HepG2 (cell line): ENCODE results near the gene SLA2. TPM values are rescaled to one million over a fixed set of nuclear protein-coding genes. Genes with fewer than 3 reads are reported as not detected.

Experiments
- AKNA ChIP-seq: sonication (generic); formaldehyde crosslinking; IDR thresholded peaks from 2 replicates; pipeline ENCODE4 v1.4.0; 2020; ENCODE audit warnings: missing genetic modification reagents, borderline replicate concordance
- CBFB ChIP-seq: sonication (generic); formaldehyde crosslinking; IDR thresholded peaks from 2 replicates; pipeline ENCODE4 v1.4.0; 2020; ENCODE audit warnings: missing genetic modification reagents
- CREB1 ChIP-seq, 2 experiments: fragments of 450-650 bp in 1 of 2; IDR thresholded peaks; 2 replicates each; pipeline ENCODE4 v1.6.1; 2016 to 2017; ENCODE audit warnings: control low read depth in 1 of 2, mild to moderate bottlenecking in 1 of 2, missing compliant biosample characterization in 1 of 2, missing genetic modification characterization in 1 of 2
- CREB3 ChIP-seq: sonication (generic); formaldehyde crosslinking; IDR thresholded peaks from 2 replicates; pipeline ENCODE4 v1.5.0; 2020; ENCODE audit warnings: missing genetic modification reagents
- ERF ChIP-seq: IDR thresholded peaks from 2 replicates; pipeline ENCODE4 v1.6.1; 2018; ENCODE audit warnings: missing biosample characterization, missing genetic modification reagents
- HHEX ChIP-seq: IDR thresholded peaks from 2 replicates; pipeline ENCODE4 v1.6.1; 2016; ENCODE audit warnings: control low read depth
- KLF6 ChIP-seq: IDR thresholded peaks from 2 replicates; pipeline ENCODE4 v1.8.0; 2016; ENCODE audit warnings: missing biosample characterization, missing genetic modification reagents
- PHF8 ChIP-seq: sonication (generic); formaldehyde crosslinking; IDR thresholded peaks from 2 replicates; pipeline ENCODE4 v1.5.0; 2020; ENCODE audit warnings: missing genetic modification reagents
- SNAPC2 ChIP-seq: sonication (generic); formaldehyde crosslinking; IDR thresholded peaks from 2 replicates; pipeline ENCODE4 v1.8.1; 2022; ENCODE audit warnings: mild to moderate bottlenecking, missing genetic modification reagents
- TMF1 ChIP-seq: sonication (generic); formaldehyde crosslinking; IDR thresholded peaks from 2 replicates; pipeline ENCODE4 v1.8.1; 2022; ENCODE audit warnings: low read depth, missing genetic modification reagents
- ZBTB49 ChIP-seq: sonication (generic); formaldehyde crosslinking; IDR thresholded peaks from 2 replicates; pipeline ENCODE4 v1.4.0; 2020; ENCODE audit warnings: missing genetic modification reagents, borderline replicate concordance
- ZFP82 ChIP-seq: sonication (generic); formaldehyde crosslinking; IDR thresholded peaks from 2 replicates; pipeline ENCODE4 v1.5.1; 2020; ENCODE audit warnings: mild to moderate bottlenecking, missing genetic modification reagents, borderline replicate concordance
- ZNF274 ChIP-seq: sonication (generic); formaldehyde crosslinking; IDR thresholded peaks from 2 replicates; pipeline ENCODE4 v1.5.1; 2020; ENCODE audit warnings: mild to moderate bottlenecking, missing genetic modification reagents
- ZNF724P ChIP-seq: sonication (generic); formaldehyde crosslinking; IDR thresholded peaks from 2 replicates; pipeline ENCODE4 v1.8.0; 2022; ENCODE audit warnings: missing genetic modification reagents, borderline replicate concordance
- ZNF777 ChIP-seq: sonication (generic); formaldehyde crosslinking; IDR thresholded peaks from 2 replicates; pipeline ENCODE4 v1.4.0; 2020; ENCODE audit warnings: missing genetic modification reagents
- polyA plus RNA-seq, 8 experiments: library from polyadenylated mRNA; depleted of rRNA in 3 of 8; stranded (reverse) in 7 of 8; unstranded in 1 of 8; fragments of >200 nt; fragmentation: Illumina TruSeq in 4 of 8; extraction: Trizol in 4 of 8; gene quantifications; 2 replicates each; pipeline versions ENCODE4 v1.2.1 to v1.2.3, GENCODE V29; 2011 to 2016; ENCODE audit warnings: low read depth in 4 of 8, missing spikeins in 1 of 8, mixed read lengths in 1 of 8; ENCODE audit not compliant: insufficient read depth in 1 of 8
- total RNA-seq, 5 experiments: library from RNA; depleted of rRNA; stranded (reverse); fragments of >200 nt; fragmentation: Illumina TruSeq; extraction: Trizol; gene quantifications; 2 replicates each; pipeline ENCODE4 v1.2.3, GENCODE V29; 2016; ENCODE audit warnings: low read depth in 1 of 5
- TF ChIP-seq, protein P1 (sequence below): sonication (generic); formaldehyde crosslinking; IDR thresholded peaks from 2 replicates; pipeline ENCODE4 v1.8.1; 2023; ENCODE audit warnings: mild to moderate bottlenecking, inconsistent platforms, moderate library complexity, missing genetic modification reagents, borderline replicate concordance
- TF ChIP-seq, protein P2 (sequence below): sonication (generic); formaldehyde crosslinking; IDR thresholded peaks from 2 replicates; pipeline ENCODE4 v1.4.0; 2020; ENCODE audit warnings: missing genetic modification reagents

Gene SLA2
- total and polyA plus RNA-seq, 2 of the 13 experiments (the other 11 are each of a cell fraction or from before 2014, with no cell fraction given): 1.6 to 3.6 TPM

- TF ChIP-seq CREB3 (CRISPR knock-in tag) (peak; percentile 73; the same call in 1 of the 2 replicates), AKNA (CRISPR knock-in tag) (no peak), TMF1 (peak; percentile 94; the same call in 1 of the 2 replicates), ZNF274 (CRISPR knock-in tag) (peak; percentile 91), ZBTB49 (CRISPR knock-in tag) (peak; percentile 80; the same call in 1 of the 2 replicates), CREB1 (IDR thresholded peaks at IDR 0.05) (peak; percentile 100), CREB1 (CRISPR knock-in tag; IDR thresholded peaks at IDR 0.05) (peak; percentile 99), ZNF777 (CRISPR knock-in tag) (peak; percentile 95), KLF6 (CRISPR knock-in tag) (peak; percentile 91), PHF8 (CRISPR knock-in tag) (peak; percentile 95), CBFB (CRISPR knock-in tag) (peak; percentile 98), ZFP82 (CRISPR knock-in tag) (peak; percentile 99), ZNF724P (peak; percentile 90), ERF (CRISPR knock-in tag) (peak; percentile 99), HHEX (no peak), SNAPC2 (CRISPR knock-in tag) (peak; percentile 31; the same call in 1 of the 2 replicates)
- TF ChIP-seq, protein P1, sequence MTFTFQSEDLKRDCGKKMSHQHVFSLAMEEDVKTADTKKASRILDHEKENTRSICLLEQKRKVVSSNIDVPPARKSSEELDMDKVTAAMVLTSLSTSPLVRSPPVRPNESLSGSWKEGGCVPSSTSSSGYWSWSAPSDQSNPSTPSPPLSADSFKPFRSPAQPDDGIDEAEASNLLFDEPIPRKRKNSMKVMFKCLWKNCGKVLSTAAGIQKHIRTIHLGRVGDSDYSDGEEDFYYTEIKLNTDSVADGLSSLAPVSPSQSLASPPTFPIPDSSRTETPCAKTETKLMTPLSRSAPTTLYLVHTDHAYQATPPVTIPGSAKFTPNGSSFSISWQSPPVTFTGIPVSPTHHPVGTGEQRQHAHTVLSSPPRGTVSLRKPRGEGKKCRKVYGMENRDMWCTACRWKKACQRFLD (CRISPR knock-in tag): no peak; the same call in 1 of the 2 replicates
- TF ChIP-seq, protein P2, sequence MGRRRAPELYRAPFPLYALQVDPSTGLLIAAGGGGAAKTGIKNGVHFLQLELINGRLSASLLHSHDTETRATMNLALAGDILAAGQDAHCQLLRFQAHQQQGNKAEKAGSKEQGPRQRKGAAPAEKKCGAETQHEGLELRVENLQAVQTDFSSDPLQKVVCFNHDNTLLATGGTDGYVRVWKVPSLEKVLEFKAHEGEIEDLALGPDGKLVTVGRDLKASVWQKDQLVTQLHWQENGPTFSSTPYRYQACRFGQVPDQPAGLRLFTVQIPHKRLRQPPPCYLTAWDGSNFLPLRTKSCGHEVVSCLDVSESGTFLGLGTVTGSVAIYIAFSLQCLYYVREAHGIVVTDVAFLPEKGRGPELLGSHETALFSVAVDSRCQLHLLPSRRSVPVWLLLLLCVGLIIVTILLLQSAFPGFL (CRISPR knock-in tag): no peak
Observed at GRCh38 chr20:36605399-36606157, 40.4 kb downstream of the SLA2 start, which contains the start of gene RAB5IF (continued).
